Measurements from ENCODE around the gene TRIM13. TPM values are rescaled to one million over a fixed set of nuclear protein-coding genes. Genes with fewer than 3 reads are reported as not detected.

The TRIM13 gene
- total and polyA plus RNA-seq, 11 donors, result 14.0 to 26.9 (median 18.5) TPM

DNA sequence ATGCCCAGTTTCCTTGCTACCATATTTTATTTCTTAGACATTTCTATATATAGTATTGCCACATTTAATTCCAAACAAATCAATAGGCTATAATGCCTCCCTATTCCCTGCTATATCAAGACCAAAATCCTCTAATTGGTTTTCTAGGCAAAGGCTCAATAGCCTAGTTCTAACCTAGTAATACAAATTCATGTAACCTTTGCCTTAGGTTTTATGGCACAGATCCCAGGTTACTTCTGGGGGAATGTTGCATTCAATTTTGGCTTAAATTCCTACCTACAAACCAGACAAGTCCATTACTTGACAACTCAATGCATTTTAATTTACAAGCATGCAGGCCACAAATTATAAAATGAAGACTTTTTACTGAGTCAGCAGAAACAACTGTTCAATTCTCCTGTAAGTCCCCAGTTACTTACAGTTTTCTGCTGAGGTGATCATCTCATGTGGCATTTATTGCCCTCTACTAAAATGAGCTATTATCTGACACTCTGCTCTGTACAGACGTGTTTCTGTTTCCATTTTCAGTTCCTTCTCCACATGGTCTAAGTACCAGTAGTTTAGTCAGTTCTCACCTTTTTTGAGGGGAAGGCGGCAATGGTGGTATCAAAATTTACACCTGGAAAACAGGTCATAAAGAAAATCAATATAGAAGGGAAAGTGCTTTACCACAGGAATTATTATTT is 30.1 kb downstream of the TRIM13 start:
- DNase-seq, result no peak
- H3K9me3 ChIP-seq, result no peaks in the 10 kb centered on the region
- TF ChIP-seq POLR2A (IDR thresholded peaks at IDR 0.05), result no peak
- TF ChIP-seq, protein P1, sequence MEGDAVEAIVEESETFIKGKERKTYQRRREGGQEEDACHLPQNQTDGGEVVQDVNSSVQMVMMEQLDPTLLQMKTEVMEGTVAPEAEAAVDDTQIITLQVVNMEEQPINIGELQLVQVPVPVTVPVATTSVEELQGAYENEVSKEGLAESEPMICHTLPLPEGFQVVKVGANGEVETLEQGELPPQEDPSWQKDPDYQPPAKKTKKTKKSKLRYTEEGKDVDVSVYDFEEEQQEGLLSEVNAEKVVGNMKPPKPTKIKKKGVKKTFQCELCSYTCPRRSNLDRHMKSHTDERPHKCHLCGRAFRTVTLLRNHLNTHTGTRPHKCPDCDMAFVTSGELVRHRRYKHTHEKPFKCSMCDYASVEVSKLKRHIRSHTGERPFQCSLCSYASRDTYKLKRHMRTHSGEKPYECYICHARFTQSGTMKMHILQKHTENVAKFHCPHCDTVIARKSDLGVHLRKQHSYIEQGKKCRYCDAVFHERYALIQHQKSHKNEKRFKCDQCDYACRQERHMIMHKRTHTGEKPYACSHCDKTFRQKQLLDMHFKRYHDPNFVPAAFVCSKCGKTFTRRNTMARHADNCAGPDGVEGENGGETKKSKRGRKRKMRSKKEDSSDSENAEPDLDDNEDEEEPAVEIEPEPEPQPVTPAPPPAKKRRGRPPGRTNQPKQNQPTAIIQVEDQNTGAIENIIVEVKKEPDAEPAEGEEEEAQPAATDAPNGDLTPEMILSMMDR (IDR thresholded peaks at IDR 0.05), result no peak
- H3K36me3 ChIP-seq, result peaks cover 0 to 41% (median 25%) of the 10 kb centered on the region in 9 donors
- intact Hi-C loops (cut with DNase I), result no loop called here
- WGBS, 4 donors, result 72 to 80% (median 76%) methylated on average over 2 of the region's 2 CpGs
- no peak overlapping the region for H3K27ac ChIP-seq
- H3K4me3 ChIP-seq, result no peak overlapping the region
- no peak for ATAC-seq
- no peaks in the 10 kb centered on the region for H3K27me3 ChIP-seq
- H3K4me1 ChIP-seq, result peaks cover 0 to 12% (median 5%) of the 10 kb centered on the region in 12 donors

DNA sequence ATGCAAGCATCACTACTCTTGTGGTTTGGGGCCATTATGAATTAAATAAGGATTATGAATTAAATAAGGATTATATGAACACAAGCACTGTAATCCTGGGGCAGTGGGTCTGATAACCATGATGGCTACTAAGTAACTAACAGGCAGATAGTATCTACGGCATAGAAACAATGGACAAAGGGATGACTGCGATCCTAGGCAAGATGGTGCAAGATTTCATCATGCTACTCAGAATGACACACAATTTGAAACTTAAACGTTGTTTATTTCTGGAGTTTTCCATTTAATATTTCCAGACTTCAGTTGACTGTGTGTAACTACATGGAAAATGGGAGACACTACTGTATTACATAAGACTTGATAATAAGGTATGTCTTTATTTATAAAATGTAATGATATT is 33.5 kb downstream of the TRIM13 start:
- H3K4me1 ChIP-seq, result peaks cover 0 to 14% (median 4%) of the 10 kb centered on the region in 12 donors
- H3K27ac ChIP-seq, result no peak overlapping the region
- DNase-seq (no peak), ATAC-seq (no peak)
- 91 to 96% (median 94%) methylated on average over 3 of the region's 3 CpGs for WGBS, 4 donors
- TF ChIP-seq, protein P1 (IDR thresholded peaks at IDR 0.05), result no peak
- TF ChIP-seq POLR2A (IDR thresholded peaks at IDR 0.05), result no peak
- H3K9me3 ChIP-seq, result no peaks in the 10 kb centered on the region
- no peaks in the 10 kb centered on the region for H3K27me3 ChIP-seq
- intact Hi-C loops (cut with DNase I), result no loop called here
- no peak overlapping the region for H3K4me3 ChIP-seq
- peaks cover 0 to 11% (median 3%) of the 10 kb centered on the region in 9 donors for H3K36me3 ChIP-seq

DNA sequence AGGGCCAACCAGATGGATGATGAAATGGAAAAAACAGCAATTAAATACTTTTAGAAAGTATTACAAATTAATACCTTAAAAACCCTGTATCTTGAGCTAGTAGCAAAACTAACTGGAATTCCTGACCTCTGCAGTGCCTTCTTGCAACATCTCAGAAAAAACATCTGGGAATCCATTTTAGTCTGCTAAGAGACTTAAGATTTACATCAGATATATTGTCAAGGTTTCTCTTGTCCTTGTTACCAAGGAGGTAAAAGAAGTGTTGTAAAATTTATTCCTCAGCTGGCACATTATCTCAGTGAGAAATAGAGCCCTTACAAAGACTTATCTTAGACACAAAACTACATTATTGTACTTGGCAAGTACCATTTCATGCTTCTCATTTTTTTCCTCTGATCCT is 36.9 kb downstream of the TRIM13 start:
- intact Hi-C loops (cut with DNase I), result no loop called here
- H3K9me3 ChIP-seq, result no peaks in the 10 kb centered on the region
- peaks cover 0 to 6% (median 0%) of the 10 kb centered on the region in 12 donors for H3K4me1 ChIP-seq
- no peak for TF ChIP-seq POLR2A (IDR thresholded peaks at IDR 0.05)
- TF ChIP-seq, protein P1 (IDR thresholded peaks at IDR 0.05), result no peak
- H3K4me3 ChIP-seq, result no peak overlapping the region
- no peaks in the 10 kb centered on the region for H3K27me3 ChIP-seq
- H3K36me3 ChIP-seq, result peaks cover 0 to 7% (median 0%) of the 10 kb centered on the region in 9 donors
- DNase-seq (no peak), ATAC-seq (no peak)
- no peak overlapping the region for H3K27ac ChIP-seq

DNA sequence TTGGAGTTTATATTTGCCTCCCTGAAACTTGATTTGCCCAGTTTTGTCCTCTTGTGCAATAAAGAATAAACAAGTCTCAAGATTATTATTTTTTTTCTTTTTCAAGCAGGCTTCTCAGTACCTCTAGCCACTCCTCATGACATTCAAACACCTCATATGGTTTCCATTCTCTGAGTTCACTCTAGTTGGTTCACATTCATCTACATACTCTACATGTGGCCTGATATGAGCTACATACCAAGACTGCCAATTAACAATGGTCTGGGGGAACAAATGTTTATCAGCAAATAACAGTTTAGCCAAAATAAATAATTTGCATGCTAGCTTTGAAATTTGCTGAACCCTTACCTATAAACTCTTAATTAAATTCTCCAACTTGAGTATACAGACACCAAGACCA is 40.9 kb downstream of the TRIM13 start:
- H3K4me1 ChIP-seq, result peaks cover 0 to 6% (median 0%) of the 10 kb centered on the region in 12 donors
- no peak overlapping the region for H3K27ac ChIP-seq
- no peak overlapping the region for H3K4me3 ChIP-seq
- ATAC-seq, result no peak
- no peaks in the 10 kb centered on the region for H3K9me3 ChIP-seq
- TF ChIP-seq, protein P1 (IDR thresholded peaks at IDR 0.05), result no peak
- TF ChIP-seq POLR2A (IDR thresholded peaks at IDR 0.05), result no peak
- intact Hi-C loops (cut with DNase I), result no loop called here
- DNase-seq, result no peak
- peaks cover 0 to 32% (median 10%) of the 10 kb centered on the region in 9 donors for H3K36me3 ChIP-seq
- no peaks in the 10 kb centered on the region for H3K27me3 ChIP-seq

All from heart left ventricle (tissue), 16 donors.